SK-N-SH treated with all-trans-retinoic acid at 6 μM for 48 hours (cell line): ENCODE results near the gene FBXO48.

Source experiments
- ATAC-seq: fragments of 200-7000 bp; cut with Tn5 transposase; 3 replicates; pipeline ENCODE4 v1.9.1; 2020; ENCODE audit warnings: mild to moderate bottlenecking, moderate library complexity
- BACH2 ChIP-seq: fragments of 250-450 bp; sonication (Bioruptor Pico); IDR thresholded peaks from 2 replicates; pipeline ENCODE4 v1.9.0; 2021; ENCODE audit warnings: mild to moderate bottlenecking, borderline replicate concordance
- CSDC2 ChIP-seq: fragments of 250-450 bp; sonication (Bioruptor Pico); IDR thresholded peaks from 2 replicates; pipeline ENCODE4 v1.5.0; 2020; ENCODE audit warnings: mild to moderate bottlenecking, moderate library complexity
- ESRRG ChIP-seq: fragments of 250-450 bp; sonication (Bioruptor Pico); IDR thresholded peaks from 2 replicates; pipeline ENCODE4 v1.6.1; 2021; ENCODE audit warnings: mild to moderate bottlenecking
- GLIS3 ChIP-seq: fragments of 250-450 bp; sonication (Bioruptor Pico); IDR thresholded peaks from 2 replicates; pipeline ENCODE4 v1.5.0; 2020; ENCODE audit warnings: mild to moderate bottlenecking, moderate library complexity
- ISL1 ChIP-seq: fragments of 250-450 bp; sonication (Bioruptor Pico); IDR thresholded peaks from 2 replicates; pipeline ENCODE4 v2.1.2; 2022; ENCODE audit warnings: mild to moderate bottlenecking, moderate library complexity
- OSR1 ChIP-seq: fragments of 250-450 bp; sonication (Bioruptor Pico); IDR thresholded peaks from 2 replicates; pipeline ENCODE4 v1.8.0; 2022; ENCODE audit warnings: moderate library complexity, mild to moderate bottlenecking, inconsistent platforms
- SNAI2 ChIP-seq: fragments of 250-450 bp; sonication (Bioruptor Pico); IDR thresholded peaks from 2 replicates; pipeline ENCODE4 v1.5.0; 2020; ENCODE audit warnings: mild to moderate bottlenecking, moderate library complexity
- TOX ChIP-seq: fragments of 250-450 bp; sonication (Bioruptor Pico); IDR thresholded peaks from 2 replicates; pipeline ENCODE4 v1.8.0; 2021; ENCODE audit warnings: mild to moderate bottlenecking, moderate library complexity, borderline replicate concordance
- ZFP30 ChIP-seq: fragments of 450-650 bp; formaldehyde crosslinking; IDR thresholded peaks from 2 replicates; pipeline ENCODE4 v1.5.0; 2022; ENCODE audit warnings: mild to moderate bottlenecking, moderate library complexity
- ZNF565 ChIP-seq: fragments of 450-650 bp; formaldehyde crosslinking; conservative IDR thresholded peaks from 2 replicates; pipeline ENCODE4 v1.5.0; 2020; ENCODE audit warnings: low read depth, mild to moderate bottlenecking, moderate library complexity
- ZNF70 ChIP-seq: fragments of 450-650 bp; formaldehyde crosslinking; IDR thresholded peaks from 2 replicates; pipeline ENCODE4 v1.5.0; 2020; ENCODE audit warnings: mild to moderate bottlenecking, moderate library complexity
- TF ChIP-seq, protein P1 (sequence below): fragments of 250-450 bp; sonication (Bioruptor Pico); IDR thresholded peaks from 2 replicates; pipeline ENCODE4 v1.5.0; 2020; ENCODE audit warnings: mild to moderate bottlenecking, moderate library complexity
- TF ChIP-seq, protein P2 (sequence below): fragments of 250-450 bp; sonication (Bioruptor Pico); IDR thresholded peaks from 2 replicates; pipeline ENCODE4 v1.5.1; 2020; ENCODE audit warnings: low read depth, mild to moderate bottlenecking, moderate library complexity
- TF ChIP-seq, protein P3 (sequence below): fragments of 250-450 bp; sonication (Bioruptor Pico); IDR thresholded peaks from 2 replicates; pipeline ENCODE4 v1.8.0; 2021; ENCODE audit warnings: low read depth, mild to moderate bottlenecking, moderate library complexity, borderline replicate concordance
- TF ChIP-seq, protein P4 (sequence below): fragments of 250-450 bp; sonication (Bioruptor Pico); IDR thresholded peaks from 2 replicates; pipeline ENCODE4 v1.8.0; 2020; ENCODE audit warnings: mild to moderate bottlenecking, moderate library complexity, borderline replicate concordance
- TF ChIP-seq, protein P5 (sequence below): fragments of 250-450 bp; sonication (Bioruptor Pico); IDR thresholded peaks from 2 replicates; pipeline ENCODE4 v1.5.1; 2021; ENCODE audit warnings: mild to moderate bottlenecking, moderate library complexity

FBXO48 gene

DNA sequence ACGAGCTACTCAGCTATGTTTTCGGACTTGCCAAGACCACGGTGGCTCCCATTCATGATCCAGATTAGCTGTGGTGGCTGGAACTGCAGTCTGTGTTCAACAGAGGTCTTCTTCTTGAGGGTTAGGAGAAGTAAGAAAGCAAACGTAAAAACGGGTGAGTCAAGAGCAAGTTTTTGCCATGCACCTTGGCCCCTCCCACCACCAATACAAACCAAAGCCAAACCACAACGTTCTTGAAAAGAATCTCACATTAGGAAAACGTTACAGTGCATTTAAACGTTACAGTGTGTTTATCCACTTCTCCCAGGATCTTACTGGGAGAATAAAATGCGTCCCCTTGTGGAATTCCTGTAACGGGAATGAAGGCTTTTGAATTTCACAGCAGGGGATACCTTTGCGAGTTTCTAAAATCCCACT lies 725 bp downstream of the FBXO48 start (continued):
- TF ChIP-seq, protein P1, sequence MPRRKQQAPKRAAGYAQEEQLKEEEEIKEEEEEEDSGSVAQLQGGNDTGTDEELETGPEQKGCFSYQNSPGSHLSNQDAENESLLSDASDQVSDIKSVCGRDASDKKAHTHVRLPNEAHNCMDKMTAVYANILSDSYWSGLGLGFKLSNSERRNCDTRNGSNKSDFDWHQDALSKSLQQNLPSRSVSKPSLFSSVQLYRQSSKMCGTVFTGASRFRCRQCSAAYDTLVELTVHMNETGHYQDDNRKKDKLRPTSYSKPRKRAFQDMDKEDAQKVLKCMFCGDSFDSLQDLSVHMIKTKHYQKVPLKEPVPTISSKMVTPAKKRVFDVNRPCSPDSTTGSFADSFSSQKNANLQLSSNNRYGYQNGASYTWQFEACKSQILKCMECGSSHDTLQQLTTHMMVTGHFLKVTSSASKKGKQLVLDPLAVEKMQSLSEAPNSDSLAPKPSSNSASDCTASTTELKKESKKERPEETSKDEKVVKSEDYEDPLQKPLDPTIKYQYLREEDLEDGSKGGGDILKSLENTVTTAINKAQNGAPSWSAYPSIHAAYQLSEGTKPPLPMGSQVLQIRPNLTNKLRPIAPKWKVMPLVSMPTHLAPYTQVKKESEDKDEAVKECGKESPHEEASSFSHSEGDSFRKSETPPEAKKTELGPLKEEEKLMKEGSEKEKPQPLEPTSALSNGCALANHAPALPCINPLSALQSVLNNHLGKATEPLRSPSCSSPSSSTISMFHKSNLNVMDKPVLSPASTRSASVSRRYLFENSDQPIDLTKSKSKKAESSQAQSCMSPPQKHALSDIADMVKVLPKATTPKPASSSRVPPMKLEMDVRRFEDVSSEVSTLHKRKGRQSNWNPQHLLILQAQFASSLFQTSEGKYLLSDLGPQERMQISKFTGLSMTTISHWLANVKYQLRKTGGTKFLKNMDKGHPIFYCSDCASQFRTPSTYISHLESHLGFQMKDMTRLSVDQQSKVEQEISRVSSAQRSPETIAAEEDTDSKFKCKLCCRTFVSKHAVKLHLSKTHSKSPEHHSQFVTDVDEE (CRISPR knock-in tag): no peak
- TF ChIP-seq, protein P2, sequence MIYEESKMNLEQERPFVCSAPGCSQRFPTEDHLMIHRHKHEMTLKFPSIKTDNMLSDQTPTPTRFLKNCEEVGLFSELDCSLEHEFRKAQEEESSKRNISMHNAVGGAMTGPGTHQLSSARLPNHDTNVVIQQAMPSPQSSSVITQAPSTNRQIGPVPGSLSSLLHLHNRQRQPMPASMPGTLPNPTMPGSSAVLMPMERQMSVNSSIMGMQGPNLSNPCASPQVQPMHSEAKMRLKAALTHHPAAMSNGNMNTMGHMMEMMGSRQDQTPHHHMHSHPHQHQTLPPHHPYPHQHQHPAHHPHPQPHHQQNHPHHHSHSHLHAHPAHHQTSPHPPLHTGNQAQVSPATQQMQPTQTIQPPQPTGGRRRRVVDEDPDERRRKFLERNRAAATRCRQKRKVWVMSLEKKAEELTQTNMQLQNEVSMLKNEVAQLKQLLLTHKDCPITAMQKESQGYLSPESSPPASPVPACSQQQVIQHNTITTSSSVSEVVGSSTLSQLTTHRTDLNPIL: no peak
- no peak for TF ChIP-seq BACH2 (CRISPR knock-in tag)
- TF ChIP-seq GLIS3 (CRISPR knock-in tag): no peak
- TF ChIP-seq TOX (CRISPR knock-in tag): no peak

DNA sequence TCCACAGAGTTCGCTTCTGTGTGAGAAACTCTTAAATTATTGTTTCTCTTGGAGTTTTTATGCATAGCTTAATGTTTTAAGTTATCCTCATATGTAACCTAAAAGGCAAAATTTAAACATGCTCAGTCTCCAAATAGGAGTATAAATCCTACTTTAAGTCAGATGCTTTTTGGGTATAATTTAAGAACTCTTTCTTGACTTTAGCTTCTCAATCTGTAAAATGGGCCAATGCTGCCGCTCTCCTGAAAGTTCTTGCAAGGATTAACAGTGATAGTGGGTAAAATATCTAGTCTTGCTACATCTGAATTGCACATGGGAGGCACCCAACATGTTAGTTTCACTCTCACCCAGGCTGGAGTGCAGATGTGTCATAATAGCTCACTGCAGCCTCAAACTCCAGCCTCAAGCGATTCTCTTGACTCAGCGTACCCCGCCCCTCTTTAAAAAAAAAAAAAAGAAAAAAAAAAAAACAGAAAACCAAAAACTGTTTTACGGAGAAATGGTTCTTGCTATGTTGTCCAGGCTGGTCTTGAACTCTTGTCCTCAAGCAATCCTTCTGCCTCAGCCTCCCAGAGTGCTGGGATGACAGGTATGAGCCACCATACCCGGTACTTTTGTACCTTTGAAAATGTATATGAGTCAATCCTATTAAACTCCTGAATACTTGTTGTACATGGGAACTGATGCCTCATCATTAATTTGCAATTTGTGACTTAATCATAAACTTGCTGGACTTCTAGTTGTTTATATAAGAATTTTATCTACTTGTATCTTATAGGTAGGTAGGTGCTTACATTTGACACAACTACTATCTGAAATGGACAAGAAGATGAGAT lies 1.8 kb downstream of the FBXO48 start:
- no peak for ATAC-seq
- TF ChIP-seq SNAI2 (CRISPR knock-in tag): no peak
- TF ChIP-seq, protein P1 (CRISPR knock-in tag): no peak
- TF ChIP-seq ISL1 (CRISPR knock-in tag): no peak
- no peak for TF ChIP-seq OSR1 (CRISPR knock-in tag)
- TF ChIP-seq ESRRG (CRISPR knock-in tag): no peak
- TF ChIP-seq, protein P3, sequence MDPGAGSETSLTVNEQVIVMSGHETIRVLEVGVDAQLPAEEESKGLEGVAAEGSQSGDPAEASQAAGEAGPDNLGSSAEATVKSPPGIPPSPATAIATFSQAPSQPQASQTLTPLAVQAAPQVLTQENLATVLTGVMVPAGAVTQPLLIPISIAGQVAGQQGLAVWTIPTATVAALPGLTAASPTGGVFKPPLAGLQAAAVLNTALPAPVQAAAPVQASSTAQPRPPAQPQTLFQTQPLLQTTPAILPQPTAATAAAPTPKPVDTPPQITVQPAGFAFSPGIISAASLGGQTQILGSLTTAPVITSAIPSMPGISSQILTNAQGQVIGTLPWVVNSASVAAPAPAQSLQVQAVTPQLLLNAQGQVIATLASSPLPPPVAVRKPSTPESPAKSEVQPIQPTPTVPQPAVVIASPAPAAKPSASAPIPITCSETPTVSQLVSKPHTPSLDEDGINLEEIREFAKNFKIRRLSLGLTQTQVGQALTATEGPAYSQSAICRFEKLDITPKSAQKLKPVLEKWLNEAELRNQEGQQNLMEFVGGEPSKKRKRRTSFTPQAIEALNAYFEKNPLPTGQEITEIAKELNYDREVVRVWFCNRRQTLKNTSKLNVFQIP: no peak
- TF ChIP-seq, protein P2: no peak
- TF ChIP-seq, protein P4, sequence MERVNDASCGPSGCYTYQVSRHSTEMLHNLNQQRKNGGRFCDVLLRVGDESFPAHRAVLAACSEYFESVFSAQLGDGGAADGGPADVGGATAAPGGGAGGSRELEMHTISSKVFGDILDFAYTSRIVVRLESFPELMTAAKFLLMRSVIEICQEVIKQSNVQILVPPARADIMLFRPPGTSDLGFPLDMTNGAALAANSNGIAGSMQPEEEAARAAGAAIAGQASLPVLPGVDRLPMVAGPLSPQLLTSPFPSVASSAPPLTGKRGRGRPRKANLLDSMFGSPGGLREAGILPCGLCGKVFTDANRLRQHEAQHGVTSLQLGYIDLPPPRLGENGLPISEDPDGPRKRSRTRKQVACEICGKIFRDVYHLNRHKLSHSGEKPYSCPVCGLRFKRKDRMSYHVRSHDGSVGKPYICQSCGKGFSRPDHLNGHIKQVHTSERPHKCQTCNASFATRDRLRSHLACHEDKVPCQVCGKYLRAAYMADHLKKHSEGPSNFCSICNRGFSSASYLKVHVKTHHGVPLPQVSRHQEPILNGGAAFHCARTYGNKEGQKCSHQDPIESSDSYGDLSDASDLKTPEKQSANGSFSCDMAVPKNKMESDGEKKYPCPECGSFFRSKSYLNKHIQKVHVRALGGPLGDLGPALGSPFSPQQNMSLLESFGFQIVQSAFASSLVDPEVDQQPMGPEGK (CRISPR knock-in tag): no peak
- TF ChIP-seq, protein P5, sequence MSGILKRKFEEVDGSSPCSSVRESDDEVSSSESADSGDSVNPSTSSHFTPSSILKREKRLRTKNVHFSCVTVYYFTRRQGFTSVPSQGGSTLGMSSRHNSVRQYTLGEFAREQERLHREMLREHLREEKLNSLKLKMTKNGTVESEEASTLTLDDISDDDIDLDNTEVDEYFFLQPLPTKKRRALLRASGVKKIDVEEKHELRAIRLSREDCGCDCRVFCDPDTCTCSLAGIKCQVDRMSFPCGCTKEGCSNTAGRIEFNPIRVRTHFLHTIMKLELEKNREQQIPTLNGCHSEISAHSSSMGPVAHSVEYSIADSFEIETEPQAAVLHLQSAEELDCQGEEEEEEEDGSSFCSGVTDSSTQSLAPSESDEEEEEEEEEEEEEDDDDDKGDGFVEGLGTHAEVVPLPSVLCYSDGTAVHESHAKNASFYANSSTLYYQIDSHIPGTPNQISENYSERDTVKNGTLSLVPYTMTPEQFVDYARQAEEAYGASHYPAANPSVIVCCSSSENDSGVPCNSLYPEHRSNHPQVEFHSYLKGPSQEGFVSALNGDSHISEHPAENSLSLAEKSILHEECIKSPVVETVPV: no peak
- no peak for TF ChIP-seq BACH2 (CRISPR knock-in tag)
- no peak for TF ChIP-seq ZNF70
- no peak for TF ChIP-seq ZFP30
- no peak for TF ChIP-seq ZNF565 (CRISPR knock-in tag)
- TF ChIP-seq CSDC2 (CRISPR knock-in tag): no peak
